GM12891 (cell line): ENCODE measurements around the gene APAF1.

ENCODE experiments used
- PAX5 ChIP-seq: IDR thresholded peaks from 2 replicates; pipeline ENCODE4 v1.6.1; 2011; ENCODE audit warnings: low read length, moderate library complexity, mild to moderate bottlenecking; ENCODE audit not compliant: insufficient read depth, severe bottlenecking
- POLR2A ChIP-seq: IDR thresholded peaks from 2 replicates; pipeline ENCODE4 v1.6.1; 2011; ENCODE audit warnings: low read depth, low read length, control low read depth
- POLR2AphosphoS5 ChIP-seq: IDR thresholded peaks from 2 replicates; pipeline ENCODE4 v1.6.1; 2011; ENCODE audit warnings: low read depth, low read length, control low read depth
- TAF1 ChIP-seq: IDR thresholded peaks from 2 replicates; pipeline ENCODE4 v1.6.1; 2011; ENCODE audit warnings: low read depth, low read length, control low read depth

DNA sequence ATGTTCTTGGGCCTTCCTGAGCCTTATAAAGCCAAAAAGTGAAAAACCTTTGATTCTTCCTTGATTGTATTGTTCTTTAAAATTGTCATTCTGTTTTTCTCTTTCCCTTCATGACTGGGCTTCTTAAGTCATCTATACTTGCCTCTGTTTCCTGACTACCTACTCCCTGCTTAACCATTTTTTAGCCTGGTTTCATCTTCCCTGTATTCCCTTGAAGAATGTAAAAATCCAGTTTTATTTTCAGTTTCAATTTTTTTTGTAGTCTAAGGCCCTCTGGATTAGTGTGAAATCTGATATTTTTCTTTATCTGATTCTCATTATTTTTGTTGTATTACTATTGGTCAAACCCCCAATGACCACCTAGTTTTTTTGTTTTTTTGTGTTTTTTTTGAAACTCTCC is 46.3 kb downstream of the APAF1 start:
- TF ChIP-seq POLR2A, result no peak
- no peak for TF ChIP-seq TAF1
- TF ChIP-seq POLR2AphosphoS5, result no peak
- TF ChIP-seq PAX5, result no peak
